Uterus (tissue), 2 donors: Measurements from ENCODE around the gene GRIK5.

ENCODE experiments used
- POLR2A ChIP-seq, 2 donors: fragments of 450-650 bp; IDR thresholded peaks; one replicate each; pipeline ENCODE4 v1.6.1; 2016; ENCODE audit warnings: antibody characterized with exemption in 2 of 2, mild to moderate bottlenecking in 1 of 2, moderate library complexity in 1 of 2
- TF ChIP-seq, protein P1 (sequence below), 4 experiments: fragments of 200-600 bp in 2 of 4; fragments of 450-650 bp in 2 of 4; sonication (generic) in 2 of 4; IDR thresholded peaks; one replicate each; pipeline ENCODE4 v1.5.1; 2016 to 2019; ENCODE audit warnings: antibody characterized with exemption in 4 of 4, mild to moderate bottlenecking in 2 of 4, moderate library complexity in 1 of 4

DNA sequence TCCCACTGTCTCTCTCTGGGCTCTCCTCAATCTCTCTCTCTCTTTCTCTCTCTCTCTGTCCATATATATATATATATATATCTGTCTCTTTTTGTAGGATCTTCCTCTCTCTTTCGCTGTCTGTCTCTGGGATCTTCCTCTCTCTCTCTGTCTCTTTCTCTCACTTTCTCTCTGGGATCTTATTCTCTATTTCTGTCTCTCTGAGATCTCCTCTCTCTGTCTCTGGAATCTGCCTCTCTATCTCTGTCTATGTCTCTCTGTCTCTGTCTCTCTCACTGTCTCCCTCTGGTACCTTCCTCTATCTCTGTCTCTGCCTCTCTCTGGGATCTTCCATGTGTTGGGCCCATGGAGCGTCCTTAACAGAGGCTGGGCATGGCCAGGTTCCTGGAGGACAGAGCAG, 79.4 kb downstream of the GRIK5 start:
- no peak for TF ChIP-seq POLR2A (IDR thresholded peaks at IDR 0.05)
- TF ChIP-seq, protein P1, sequence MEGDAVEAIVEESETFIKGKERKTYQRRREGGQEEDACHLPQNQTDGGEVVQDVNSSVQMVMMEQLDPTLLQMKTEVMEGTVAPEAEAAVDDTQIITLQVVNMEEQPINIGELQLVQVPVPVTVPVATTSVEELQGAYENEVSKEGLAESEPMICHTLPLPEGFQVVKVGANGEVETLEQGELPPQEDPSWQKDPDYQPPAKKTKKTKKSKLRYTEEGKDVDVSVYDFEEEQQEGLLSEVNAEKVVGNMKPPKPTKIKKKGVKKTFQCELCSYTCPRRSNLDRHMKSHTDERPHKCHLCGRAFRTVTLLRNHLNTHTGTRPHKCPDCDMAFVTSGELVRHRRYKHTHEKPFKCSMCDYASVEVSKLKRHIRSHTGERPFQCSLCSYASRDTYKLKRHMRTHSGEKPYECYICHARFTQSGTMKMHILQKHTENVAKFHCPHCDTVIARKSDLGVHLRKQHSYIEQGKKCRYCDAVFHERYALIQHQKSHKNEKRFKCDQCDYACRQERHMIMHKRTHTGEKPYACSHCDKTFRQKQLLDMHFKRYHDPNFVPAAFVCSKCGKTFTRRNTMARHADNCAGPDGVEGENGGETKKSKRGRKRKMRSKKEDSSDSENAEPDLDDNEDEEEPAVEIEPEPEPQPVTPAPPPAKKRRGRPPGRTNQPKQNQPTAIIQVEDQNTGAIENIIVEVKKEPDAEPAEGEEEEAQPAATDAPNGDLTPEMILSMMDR (IDR thresholded peaks at IDR 0.05): no peak
